Activated T-cell treated with anti-CD3 and anti-CD28 coated beads, Interleukin-2, amount 50 U/mL, for 72 hours (primary cell): ENCODE data around the gene ARL6. TPM values are rescaled to one million over a fixed set of nuclear protein-coding genes. Genes with fewer than 3 reads are reported as not detected.

Experiments
- ATAC-seq, 2 donors: fragments of 150-1000 bp; cut with Tn5 transposase; replicated peaks in 1 of 2; 2 replicates each; pipeline ENCODE4 v1.10.0; 2021; ENCODE audit warnings: moderate library complexity in 2 of 2, mild to moderate bottlenecking in 1 of 2
- DNase-seq, 2 donors: peaks; one replicate each; pipeline ENCODE4 v3.0.0; 2021 to 2022; ENCODE audit warnings: mixed read lengths in 1 of 2
- H3K27ac Mint-ChIP-seq: one replicate; pipeline ENCODE4 v1.8.0; 2022; ENCODE audit warnings: mild to moderate bottlenecking, moderate library complexity, mixed read lengths
- H3K27me3 Mint-ChIP-seq: one replicate; pipeline ENCODE4 v1.8.0; 2022; ENCODE audit warnings: low read depth, mixed read lengths
- H3K36me3 Mint-ChIP-seq, 2 donors: one replicate each; pipeline ENCODE4 v1.8.0; 2022; ENCODE audit warnings: mixed read lengths in 2 of 2, mild to moderate bottlenecking in 1 of 2; ENCODE audit not compliant: insufficient read depth in 2 of 2
- H3K4me1 Mint-ChIP-seq: one replicate; pipeline ENCODE4 v1.8.0; 2022; ENCODE audit warnings: low read depth, mixed read lengths
- H3K4me3 Mint-ChIP-seq, 2 donors: one replicate each; pipeline ENCODE4 v1.8.0; 2022; ENCODE audit warnings: mild to moderate bottlenecking in 2 of 2, mixed read lengths in 2 of 2, moderate library complexity in 2 of 2
- H3K9me3 Mint-ChIP-seq, 2 donors: one replicate each; pipeline ENCODE4 v1.8.0; 2022; ENCODE audit warnings: mixed read lengths in 2 of 2
- total RNA-seq, 2 donors: library from RNA; stranded (reverse); gene quantifications; one replicate each; pipeline ENCODE4 v1.2.3, GENCODE V29; 2022

The ARL6 gene
- total RNA-seq, 2 donors from 2014 or later: 1.3 to 2.8 TPM

GRCh38 chr3:97793420-97794019, 29.0 kb downstream of the ARL6 start:
- no peak overlapping the region for H3K27ac Mint-ChIP-seq
- no peaks in the 10 kb centered on the region for H3K27me3 Mint-ChIP-seq
- H3K4me1 Mint-ChIP-seq: no peaks in the 10 kb centered on the region
- DNase-seq (peak in 1 of 2 donors; percentile 28), ATAC-seq (peak; percentile 32 to 39)
- no peaks in the 10 kb centered on the region for H3K36me3 Mint-ChIP-seq
- no peaks in the 10 kb centered on the region for H3K9me3 Mint-ChIP-seq
- no peak overlapping the region for H3K4me3 Mint-ChIP-seq

DNA sequence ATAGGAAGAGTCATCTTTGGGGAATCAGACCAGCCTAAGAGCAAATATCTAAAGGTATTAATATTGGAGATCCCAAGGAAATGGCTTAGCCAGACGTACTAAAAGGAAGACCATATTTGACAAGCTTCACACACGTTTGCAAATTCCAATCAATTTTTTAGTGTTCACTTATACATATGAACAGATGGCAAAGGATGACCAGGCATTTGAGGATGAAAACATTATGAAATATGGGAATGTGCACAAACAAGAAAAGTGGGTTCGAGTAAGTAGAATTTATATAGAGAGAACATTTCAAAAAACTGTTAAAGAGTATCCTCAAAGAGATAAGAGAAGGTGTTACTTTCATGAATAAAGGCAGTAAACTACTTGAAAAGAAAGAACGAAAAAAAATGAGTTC, 31.4 kb downstream of the ARL6 start:
- Mint-ChIP-seq H3K4me1 (no peaks in the 10 kb centered on the region), H3K27ac (no peak overlapping the region), H3K36me3 (no peaks in the 10 kb centered on the region), H3K27me3 (no peaks in the 10 kb centered on the region), H3K9me3 (no peaks in the 10 kb centered on the region), H3K4me3 (no peak overlapping the region)
- no peak for DNase-seq
- ATAC-seq: no peak

DNA sequence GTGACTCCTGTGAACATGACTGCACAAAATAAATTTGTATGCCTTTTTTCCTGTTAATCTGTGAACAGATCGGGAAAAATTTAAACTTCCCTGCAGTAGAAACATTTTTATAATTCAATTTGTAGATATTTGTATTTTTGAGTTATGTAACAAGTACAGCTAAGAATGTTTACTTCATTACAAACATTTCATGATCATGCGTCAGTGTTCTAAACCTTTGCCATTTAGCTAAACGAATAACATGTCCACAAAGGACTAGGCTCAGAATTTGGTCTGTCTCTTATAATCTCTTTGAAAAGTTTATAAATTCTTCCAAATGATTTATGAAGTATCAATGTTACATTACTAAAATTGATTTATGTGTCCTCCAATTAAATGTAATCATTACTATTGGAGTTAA, 39.9 kb downstream of the ARL6 start:
- Mint-ChIP-seq H3K36me3 (no peaks in the 10 kb centered on the region), H3K4me3 (no peak overlapping the region), H3K9me3 (no peaks in the 10 kb centered on the region), H3K4me1 (no peaks in the 10 kb centered on the region), H3K27ac (no peak overlapping the region), H3K27me3 (no peaks in the 10 kb centered on the region)
- DNase-seq: no peak
- no peak for ATAC-seq

DNA sequence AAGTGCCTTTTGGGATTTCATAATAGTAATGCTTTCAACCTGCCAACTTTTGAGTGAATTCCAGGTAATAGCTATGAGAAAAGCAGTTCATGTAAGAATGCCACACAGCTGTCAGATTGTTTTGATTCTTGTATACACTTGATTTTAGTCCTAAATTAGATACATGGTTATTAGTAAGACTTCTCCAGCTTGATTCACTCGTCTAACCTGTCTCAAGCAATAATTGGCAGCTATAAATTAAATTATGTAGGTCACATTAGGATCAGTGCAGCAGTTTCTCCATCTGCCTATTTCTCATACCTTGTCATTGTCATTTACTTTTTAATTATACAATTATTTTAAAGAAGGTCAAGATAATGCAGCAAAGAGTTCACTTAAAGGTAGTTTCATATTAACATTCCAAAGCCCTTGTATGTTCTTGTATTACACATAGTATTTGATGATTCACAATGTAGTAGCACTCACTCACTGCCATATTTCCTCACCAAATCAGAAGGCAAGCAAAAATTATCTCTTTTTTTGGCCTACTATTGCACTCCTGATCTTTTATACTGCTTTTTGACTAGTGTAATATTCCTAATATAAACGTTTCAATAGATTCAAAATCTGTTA, 46.3 kb downstream of the ARL6 start:
- no peaks in the 10 kb centered on the region for H3K36me3 Mint-ChIP-seq
- no peak overlapping the region for H3K4me3 Mint-ChIP-seq
- ATAC-seq (no peak), DNase-seq (no peak)
- no peaks in the 10 kb centered on the region for H3K27me3 Mint-ChIP-seq
- no peaks in the 10 kb centered on the region for H3K9me3 Mint-ChIP-seq
- no peak overlapping the region for H3K27ac Mint-ChIP-seq
- peaks cover 14% of the 10 kb centered on the region for H3K4me1 Mint-ChIP-seq

- peaks cover 19% of the 10 kb centered on the region for H3K4me1 Mint-ChIP-seq
- H3K36me3 Mint-ChIP-seq: no peaks in the 10 kb centered on the region
- H3K4me3 Mint-ChIP-seq: peak overlapping the region; percentile 23 to 74
- peak; percentile 51 to 64 for DNase-seq
- ATAC-seq: peak; percentile 94 to 96
- H3K27ac Mint-ChIP-seq: peak overlapping the region; percentile 22
- no peaks in the 10 kb centered on the region for H3K9me3 Mint-ChIP-seq
- H3K27me3 Mint-ChIP-seq: peaks cover 9% of the 10 kb centered on the region
Measured at GRCh38 chr3:97815149-97815917, 50.8 kb downstream of the ARL6 start.

DNA sequence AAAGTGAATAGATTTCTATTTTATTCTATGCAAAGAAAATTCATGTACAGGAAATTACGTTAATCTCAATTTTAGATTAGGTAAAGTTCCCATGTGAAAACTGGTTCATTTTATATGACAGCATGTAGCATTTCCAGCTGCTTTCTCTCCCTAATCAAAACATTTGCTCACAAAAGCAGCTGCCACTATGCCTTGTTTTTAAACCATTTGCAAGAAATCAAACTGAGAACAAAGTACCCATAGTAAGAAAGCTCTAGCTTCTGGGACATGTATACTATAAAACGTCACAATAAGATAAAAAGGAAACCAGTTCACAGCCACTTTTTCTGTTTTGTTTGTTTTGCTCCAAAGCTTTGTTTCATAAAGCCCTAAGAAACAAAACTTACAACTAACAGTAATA, 52.3 kb downstream of the ARL6 start:
- ATAC-seq (no peak), DNase-seq (no peak)
- H3K9me3 Mint-ChIP-seq: no peaks in the 10 kb centered on the region
- H3K27me3 Mint-ChIP-seq: peaks cover 17% of the 10 kb centered on the region
- peak overlapping the region; percentile 4 for H3K27ac Mint-ChIP-seq
- no peak overlapping the region for H3K4me3 Mint-ChIP-seq
- no peaks in the 10 kb centered on the region for H3K36me3 Mint-ChIP-seq
- H3K4me1 Mint-ChIP-seq: peaks cover 29% of the 10 kb centered on the region

DNA sequence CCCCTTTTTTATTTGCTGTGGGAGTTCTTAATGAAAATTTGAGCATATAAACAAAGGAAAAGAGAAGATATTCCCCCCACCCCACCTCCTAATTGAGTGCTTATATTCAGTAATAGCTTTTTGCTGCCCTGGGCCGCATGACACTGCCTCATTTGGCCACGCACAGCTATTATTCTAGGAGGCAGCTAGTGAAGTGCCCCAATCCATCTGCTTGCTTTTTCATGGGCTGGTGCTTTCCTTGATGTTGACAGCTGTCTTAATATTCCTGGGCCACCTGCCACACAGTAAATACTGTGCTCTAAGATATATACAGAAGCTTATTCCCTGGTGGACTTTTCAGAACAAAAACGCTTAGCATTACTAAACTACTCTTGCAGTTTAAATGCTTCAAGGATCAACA, 53.4 kb downstream of the ARL6 start:
- Mint-ChIP-seq H3K4me1 (peaks cover 36% of the 10 kb centered on the region), H3K4me3 (no peak overlapping the region), H3K36me3 (peaks cover 3 to 5% of the 10 kb centered on the region in 2 donors), H3K27me3 (peaks cover 25% of the 10 kb centered on the region), H3K9me3 (no peaks in the 10 kb centered on the region), H3K27ac (no peak overlapping the region)
- ATAC-seq (no peak), DNase-seq (no peak)

DNA sequence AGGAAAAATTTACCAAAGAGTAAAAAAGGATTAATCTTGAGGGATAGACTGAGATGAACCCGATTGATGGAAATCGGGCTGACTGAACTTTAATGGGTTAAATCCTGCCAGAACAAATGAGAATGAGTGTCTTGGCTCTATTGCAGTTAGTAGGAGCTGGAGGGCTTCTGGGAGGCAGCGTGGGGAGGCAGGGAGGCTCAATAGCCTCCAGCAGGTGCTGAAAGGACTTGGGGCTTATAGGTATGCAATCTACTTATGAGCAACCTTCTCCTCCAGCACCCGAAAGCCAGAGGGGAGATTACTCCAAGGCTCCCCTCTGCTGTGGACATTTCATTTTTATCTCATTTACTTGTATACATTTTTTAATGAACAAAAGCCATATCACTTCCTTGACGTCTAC, 56.2 kb downstream of the ARL6 start:
- peak overlapping the region; percentile 44 for H3K27ac Mint-ChIP-seq
- H3K4me1 Mint-ChIP-seq: peaks cover 30% of the 10 kb centered on the region
- ATAC-seq (no peak), DNase-seq (no peak)
- peak overlapping the region; percentile 92 to 95 for H3K4me3 Mint-ChIP-seq
- peaks cover 3 to 5% of the 10 kb centered on the region in 2 donors for H3K36me3 Mint-ChIP-seq
- H3K27me3 Mint-ChIP-seq: peaks cover 35% of the 10 kb centered on the region
- no peaks in the 10 kb centered on the region for H3K9me3 Mint-ChIP-seq

DNA sequence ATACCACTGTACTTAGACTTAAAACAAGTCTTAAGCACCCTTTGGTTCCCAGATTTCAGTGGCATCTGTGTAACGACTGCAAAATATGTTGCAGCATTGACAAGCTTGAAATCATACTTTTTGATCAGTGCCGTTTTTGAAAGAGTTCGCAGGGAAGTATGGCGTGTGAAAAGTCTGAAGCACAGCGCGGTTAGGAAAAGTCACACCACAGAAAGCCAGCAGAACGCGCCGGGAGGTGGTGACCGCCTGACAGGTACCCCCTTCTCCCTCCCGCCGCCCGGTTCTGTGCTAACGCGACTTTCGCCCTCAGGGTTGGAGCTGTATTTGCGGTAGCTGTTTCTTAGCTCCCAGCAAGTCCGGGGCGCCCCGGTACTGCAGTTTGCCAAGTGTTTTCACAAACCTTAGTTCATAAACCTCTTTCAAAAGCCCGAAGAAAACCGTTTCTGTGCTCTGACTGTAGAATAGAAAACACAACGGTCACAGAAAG, 56.8 kb downstream of the ARL6 start:
- peak; percentile 59 to 62 for ATAC-seq
- H3K36me3 Mint-ChIP-seq: peaks cover 3 to 5% of the 10 kb centered on the region in 2 donors
- H3K27ac Mint-ChIP-seq: peak overlapping the region; percentile 33
- no peaks in the 10 kb centered on the region for H3K9me3 Mint-ChIP-seq
- DNase-seq: peak; percentile 56 to 57
- peak overlapping the region; percentile 92 to 95 for H3K4me3 Mint-ChIP-seq
- H3K4me1 Mint-ChIP-seq: peaks cover 24% of the 10 kb centered on the region
- peaks cover 35% of the 10 kb centered on the region for H3K27me3 Mint-ChIP-seq

- peak; percentile 99 for ATAC-seq
- peaks cover 24% of the 10 kb centered on the region for H3K4me1 Mint-ChIP-seq
- H3K4me3 Mint-ChIP-seq: peak within 1 kb of the TSS; percentile 92 to 95
- no peaks in the 10 kb centered on the region for H3K9me3 Mint-ChIP-seq
- peaks cover 35% of the 10 kb centered on the region for H3K27me3 Mint-ChIP-seq
- peak within 1 kb of the TSS; percentile 56 for H3K27ac Mint-ChIP-seq
- peaks cover 3 to 5% of the 10 kb centered on the region in 2 donors for H3K36me3 Mint-ChIP-seq
- DNase-seq: peak; percentile 88 to 93
Measured at GRCh38 chr3:97821774-97822358, 57.3 kb downstream of the ARL6 start, which contains the start of gene CRYBG3. CRYBG3 (plus strand) TSS chr3:97822011; CDS start chr3:97822207, 196 bp downstream.

DNA sequence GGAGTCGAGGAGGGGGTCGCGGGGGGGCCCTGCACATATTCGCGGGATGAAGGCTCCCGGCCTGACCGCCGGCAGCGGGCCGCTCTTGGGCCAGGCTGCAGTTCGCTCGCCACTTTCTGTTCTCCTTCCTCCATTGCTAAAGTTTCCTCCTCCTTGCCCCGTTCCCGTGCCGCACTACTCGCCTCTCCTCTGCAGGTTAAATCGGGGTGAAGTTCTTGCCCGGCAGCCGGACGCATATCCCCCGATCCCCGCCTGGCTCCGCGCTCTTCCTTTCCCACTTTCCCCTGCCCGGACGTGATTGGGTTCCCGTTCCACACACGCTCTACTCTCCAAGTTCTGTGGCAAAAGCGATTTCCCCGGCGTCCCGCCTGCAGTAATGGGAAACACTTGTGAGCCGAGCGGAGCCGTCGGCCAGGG, 57.8 kb downstream of the ARL6 start:
- Mint-ChIP-seq H3K27ac (peak overlapping the region; percentile 56), H3K4me1 (peaks cover 24% of the 10 kb centered on the region), H3K27me3 (peaks cover 35% of the 10 kb centered on the region), H3K9me3 (no peaks in the 10 kb centered on the region), H3K36me3 (peaks cover 3 to 5% of the 10 kb centered on the region in 2 donors), H3K4me3 (peak overlapping the region; percentile 92 to 95)
- DNase-seq (peak; percentile 14 to 46), ATAC-seq (peak; percentile 13 to 21)

DNA sequence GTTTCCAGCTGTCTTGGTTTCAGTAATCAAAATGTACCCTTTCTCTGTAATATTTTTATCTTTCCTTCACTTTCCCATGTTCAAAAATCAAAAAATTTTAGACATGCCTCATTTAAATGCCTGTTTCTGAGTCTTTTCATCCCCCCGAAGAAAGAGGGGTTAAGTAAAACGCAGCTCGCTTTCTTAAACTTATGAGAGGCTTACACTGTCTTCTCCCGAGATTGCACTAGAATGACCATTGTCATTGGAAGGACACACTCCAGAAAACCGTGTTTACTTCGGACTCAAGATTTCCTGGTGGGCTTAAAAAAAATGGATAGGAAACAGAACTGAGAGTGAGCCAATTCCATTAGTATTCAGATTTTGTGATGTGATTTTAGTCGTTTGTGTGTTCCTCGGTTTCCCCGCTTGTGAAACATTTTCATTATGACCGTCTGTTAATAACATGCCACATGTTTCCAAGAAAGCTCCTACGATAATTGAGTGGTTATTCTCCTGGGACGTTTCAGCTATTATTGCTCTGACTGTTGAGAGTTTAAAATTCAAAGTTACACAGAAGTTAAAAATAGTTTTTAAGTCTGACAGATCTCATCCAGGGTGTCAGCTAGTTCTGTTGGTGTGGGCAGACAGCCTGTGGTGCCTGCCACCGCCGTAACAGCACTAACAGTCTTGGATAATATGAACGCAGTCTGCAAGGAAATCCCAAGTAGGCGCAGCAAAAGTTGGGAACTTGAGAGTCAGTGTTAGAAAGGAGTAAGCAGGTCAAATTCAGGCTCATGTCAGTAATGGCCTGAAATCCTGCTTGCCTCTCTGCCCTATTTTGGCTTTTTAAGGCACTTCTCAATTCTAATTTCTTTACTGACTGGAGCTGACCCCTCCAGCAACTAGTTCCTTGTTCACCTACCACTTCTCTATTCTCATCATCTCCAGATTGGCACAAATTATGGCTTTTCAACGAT, 58.8 kb downstream of the ARL6 start:
- no peak for ATAC-seq
- DNase-seq: no peak
- H3K9me3 Mint-ChIP-seq: no peaks in the 10 kb centered on the region
- peak overlapping the region; percentile 56 for H3K27ac Mint-ChIP-seq
- peaks cover 3 to 5% of the 10 kb centered on the region in 2 donors for H3K36me3 Mint-ChIP-seq
- peaks cover 24% of the 10 kb centered on the region for H3K4me1 Mint-ChIP-seq
- H3K4me3 Mint-ChIP-seq: peak overlapping the region; percentile 92 to 95
- peaks cover 35% of the 10 kb centered on the region for H3K27me3 Mint-ChIP-seq
